Epithelial cell of prostate (primary cell): Measurements from ENCODE around the gene SCYGR5.
"Not testable (repeated sequence)": the region's sequence is repeated elsewhere in the genome, so short reads cannot be mapped to it uniquely, and the experiment has no call there.

Source experiments
- DNase-seq: peaks from one replicate; pipeline ENCODE4 v3.0.0-alpha.2; 2011; ENCODE audit warnings: low read depth, low spot score
- H3K27ac ChIP-seq: fragments of 450-650 bp; 2 replicates; pipeline ENCODE4 v1.5.1; 2017; ENCODE audit warnings: mild to moderate bottlenecking

SCYGR5 gene

GRCh38 chr2:227666631-227667170, at the start of gene SCYGR5:
SCYGR5 (plus strand) TSS chr2:227666804; CDS start chr2:227666804, 0 bp downstream.
- DNase-seq, H3K27ac ChIP-seq: not testable (repeated sequence)

GRCh38 chr2:227617316-227618230, 49.0 kb upstream of the SCYGR5 start, which contains the start of gene SCYGR4:
SCYGR4 (plus strand) TSS chr2:227617498; CDS start chr2:227617498, 0 bp downstream.
- no peak within 1 kb of the TSS for H3K27ac ChIP-seq
- DNase-seq, result no peak

- peak; percentile 6 for DNase-seq
These were observed 43.4 kb upstream of the SCYGR5 start for GRCh38 chr2:227623226-227623625.

GRCh38 chr2:227625420-227625819, 41.2 kb upstream of the SCYGR5 start:
- no peak for DNase-seq
- H3K27ac ChIP-seq, result no peak overlapping the region

More at GRCh38 chr2:227623226-227623625, 43.4 kb upstream of the SCYGR5 start:
- H3K27ac ChIP-seq, result peak overlapping the region; percentile 47

- no peak for DNase-seq
These were observed 39.9 kb upstream of the SCYGR5 start for GRCh38 chr2:227626580-227627151.

GRCh38 chr2:227627769-227628168, 38.8 kb upstream of the SCYGR5 start:
- H3K27ac ChIP-seq, result no peak overlapping the region
- DNase-seq, result no peak

More at GRCh38 chr2:227626580-227627151, 39.9 kb upstream of the SCYGR5 start:
- no peak overlapping the region for H3K27ac ChIP-seq

GRCh38 chr2:227629435-227629834, 37.2 kb upstream of the SCYGR5 start:
- DNase-seq, result no peak

GRCh38 chr2:227630322-227630721, 36.3 kb upstream of the SCYGR5 start:
- no peak for DNase-seq

More at GRCh38 chr2:227629435-227629834, 37.2 kb upstream of the SCYGR5 start:
- no peak overlapping the region for H3K27ac ChIP-seq

GRCh38 chr2:227632827-227633226, 33.8 kb upstream of the SCYGR5 start:
- no peak overlapping the region for H3K27ac ChIP-seq
- DNase-seq, result no peak

More at GRCh38 chr2:227630322-227630721, 36.3 kb upstream of the SCYGR5 start:
- no peak overlapping the region for H3K27ac ChIP-seq

GRCh38 chr2:227634201-227634600, 32.4 kb upstream of the SCYGR5 start:
- DNase-seq, result no peak
- no peak overlapping the region for H3K27ac ChIP-seq

- H3K27ac ChIP-seq, result no peak overlapping the region
- no peak for DNase-seq
These were observed 23.9 kb upstream of the SCYGR5 start for GRCh38 chr2:227642656-227643055.

GRCh38 chr2:227643990-227644551, 22.5 kb upstream of the SCYGR5 start:
- no peak overlapping the region for H3K27ac ChIP-seq
- DNase-seq, result no peak

GRCh38 chr2:227653419-227653818, 13.2 kb upstream of the SCYGR5 start:
- H3K27ac ChIP-seq, result peak overlapping the region; percentile 17
- DNase-seq, result no peak

- no peak for DNase-seq
- H3K27ac ChIP-seq, result no peak overlapping the region
These were observed 12.2 kb upstream of the SCYGR5 start for GRCh38 chr2:227654426-227654825.

- H3K27ac ChIP-seq, result no peak overlapping the region
- DNase-seq, result peak; percentile 68
These were observed 11.2 kb upstream of the SCYGR5 start for GRCh38 chr2:227655454-227655853.

- no peak overlapping the region for H3K27ac ChIP-seq
- DNase-seq, result no peak
These were observed 9.3 kb upstream of the SCYGR5 start for GRCh38 chr2:227657199-227657845.

GRCh38 chr2:227661025-227661649, 5.5 kb upstream of the SCYGR5 start:
- H3K27ac ChIP-seq, result no peak overlapping the region
- DNase-seq, result no peak

GRCh38 chr2:227661827-227662226, 4.8 kb upstream of the SCYGR5 start:
- H3K27ac ChIP-seq, result no peak overlapping the region
- DNase-seq, result no peak

GRCh38 chr2:227665189-227665940, 1.2 kb upstream of the SCYGR5 start:
- H3K27ac ChIP-seq, result no peak overlapping the region

More at GRCh38 chr2:227665189-227665940, 1.2 kb upstream of the SCYGR5 start:
- DNase-seq, result no peak
